HL-60 (cell line): ENCODE measurements around the gene WWC1.

Experiments used
- CTCF ChIP-seq: IDR thresholded peaks from one replicate; pipeline ENCODE4 v1.5.1; 2011; ENCODE audit warnings: low read length, control low read depth, inconsistent platforms; ENCODE audit not compliant: insufficient read depth
- GABPA ChIP-seq: IDR thresholded peaks from 2 replicates; pipeline ENCODE4 v1.6.1; 2012; ENCODE audit warnings: low read depth
- POLR2AphosphoS5 ChIP-seq: IDR thresholded peaks from 2 replicates; pipeline ENCODE4 v1.6.1; 2012; ENCODE audit warnings: low read depth
- REST ChIP-seq: IDR thresholded peaks from 2 replicates; pipeline ENCODE4 v1.6.1; 2012; ENCODE audit warnings: low read depth; ENCODE audit not compliant: insufficient replicate concordance
- SPI1 ChIP-seq: IDR thresholded peaks from 2 replicates; pipeline ENCODE4 v1.6.1; 2012; ENCODE audit warnings: low read depth, mild to moderate bottlenecking, borderline replicate concordance

- no peak for TF ChIP-seq CTCF
- no peak for TF ChIP-seq POLR2AphosphoS5
- no peak for TF ChIP-seq SPI1
- no peak for TF ChIP-seq REST
- no peak for TF ChIP-seq GABPA
Measured at GRCh38 chr5:168426007-168426863, 134.8 kb downstream of the WWC1 start.
